ENCODE data around the gene CLASP2. TPM values are rescaled to one million over a fixed set of nuclear protein-coding genes. Genes with fewer than 3 reads are reported as not detected.
"Not testable (repeated sequence)": the region's sequence is repeated elsewhere in the genome, so short reads cannot be mapped to it uniquely, and the experiment has no call there.

CLASP2 gene
- total and polyA plus RNA-seq, 7 donors = 4.8 to 122 (median 77.7) TPM

GRCh38 chr3:33473813-33474212 is 244.2 kb downstream of the CLASP2 start:
- TF ChIP-seq CTCF (IDR thresholded peaks at IDR 0.05) (no peak), POLR2A (IDR thresholded peaks at IDR 0.05) (no peak), POLR2AphosphoS5 (IDR thresholded peaks at IDR 0.05) (no peak), EP300 (IDR thresholded peaks at IDR 0.05) (no peak)

GRCh38 chr3:33467786-33468185 is 250.3 kb downstream of the CLASP2 start:
- H3K36me3 ChIP-seq = no peaks in the 10 kb centered on the region
- no peak for TF ChIP-seq CTCF (IDR thresholded peaks at IDR 0.05)
- no peak for TF ChIP-seq POLR2AphosphoS5 (IDR thresholded peaks at IDR 0.05)
- TF ChIP-seq EP300 (IDR thresholded peaks at IDR 0.05) = no peak
- no peak for TF ChIP-seq POLR2A (IDR thresholded peaks at IDR 0.05)
- H3K27me3 ChIP-seq = no peaks in the 10 kb centered on the region
- intact Hi-C loops (cut with DNase I) = no loop called here
- no peaks in the 10 kb centered on the region for H3K4me1 ChIP-seq
- DNase-seq = no peak
- WGBS, 2 donors = 92 to 93% methylated on average over 3 of the region's 3 CpGs
- no peak overlapping the region for H3K27ac ChIP-seq
- no peaks in the 10 kb centered on the region for H3K9me3 ChIP-seq
- no peak overlapping the region for H3K4me3 ChIP-seq

More at GRCh38 chr3:33473813-33474212, 244.2 kb downstream of the CLASP2 start:
- no peak overlapping the region for H3K4me3 ChIP-seq
- no peak overlapping the region for H3K27ac ChIP-seq
- no peaks in the 10 kb centered on the region for H3K36me3 ChIP-seq
- WGBS, 2 donors = 95 to 98% methylated on average over 2 of the region's 2 CpGs
- H3K9me3 ChIP-seq = no peaks in the 10 kb centered on the region
- H3K4me1 ChIP-seq = no peaks in the 10 kb centered on the region
- no peak for DNase-seq
- intact Hi-C loops (cut with DNase I) = no loop called here
- no peaks in the 10 kb centered on the region for H3K27me3 ChIP-seq

GRCh38 chr3:33461097-33461496 is 257.0 kb downstream of the CLASP2 start:
- TF ChIP-seq CTCF (IDR thresholded peaks at IDR 0.05) = no peak
- TF ChIP-seq POLR2AphosphoS5 (IDR thresholded peaks at IDR 0.05) = no peak
- TF ChIP-seq POLR2A (IDR thresholded peaks at IDR 0.05) = no peak
- TF ChIP-seq EP300 (IDR thresholded peaks at IDR 0.05) = no peak
- H3K4me3 ChIP-seq = no peak overlapping the region
- intact Hi-C loops (cut with DNase I) = no loop called here

GRCh38 chr3:33459577-33459976 is 258.5 kb downstream of the CLASP2 start:
- H3K27ac ChIP-seq; H3K4me1 ChIP-seq; H3K9me3 ChIP-seq; intact Hi-C loops (cut with DNase I); H3K27me3 ChIP-seq; H3K36me3 ChIP-seq; H3K4me3 ChIP-seq; DNase-seq: not testable (repeated sequence)
- WGBS, 2 donors = 95 to 98% methylated on average over 4 of the region's 4 CpGs

More at GRCh38 chr3:33461097-33461496, 257.0 kb downstream of the CLASP2 start:
- Histone ChIP-seq H3K9me3 (no peaks in the 10 kb centered on the region), H3K36me3 (no peaks in the 10 kb centered on the region), H3K27ac (no peak overlapping the region), H3K27me3 (no peaks in the 10 kb centered on the region), H3K4me1 (no peaks in the 10 kb centered on the region)
- WGBS, 2 donors = 93 to 95% methylated on average over 2 of the region's 2 CpGs
- DNase-seq = no peak

GRCh38 chr3:33458446-33458845 is 259.6 kb downstream of the CLASP2 start:
- Histone ChIP-seq H3K27ac (no peak overlapping the region), H3K27me3 (no peaks in the 10 kb centered on the region), H3K4me3 (no peak overlapping the region), H3K4me1 (no peaks in the 10 kb centered on the region), H3K36me3 (no peaks in the 10 kb centered on the region), H3K9me3 (no peaks in the 10 kb centered on the region)
- TF ChIP-seq EP300 (IDR thresholded peaks at IDR 0.05) (no peak), POLR2A (IDR thresholded peaks at IDR 0.05) (no peak), POLR2AphosphoS5 (IDR thresholded peaks at IDR 0.05) (no peak), CTCF (IDR thresholded peaks at IDR 0.05) (no peak)
- no peak for DNase-seq
- intact Hi-C loops (cut with DNase I) = no loop called here
- 86 to 93% methylated on average over 3 of the region's 3 CpGs for WGBS, 2 donors
